Embryonic facial prominence (tissue), 1 donor: Measurements from ENCODE around the gene NMU.
"Not testable (repeated sequence)": the region's sequence is repeated elsewhere in the genome, so short reads cannot be mapped to it uniquely, and the experiment has no call there.

Source experiments
- DNase-seq: peaks from one replicate; pipeline ENCODE4 v3.0.0-alpha.2; 2016; ENCODE audit errors: extremely low spot score

NMU gene

GRCh38 chr4:55560096-55560495, 76.0 kb downstream of the NMU start:
- no peak for DNase-seq

- DNase-seq, result no peak
These were observed 81.6 kb downstream of the NMU start for GRCh38 chr4:55554453-55555030.

GRCh38 chr4:55553441-55554201, 82.5 kb downstream of the NMU start:
- no peak for DNase-seq

GRCh38 chr4:55551964-55552363, 84.1 kb downstream of the NMU start:
- not testable (repeated sequence) for DNase-seq

- no peak for DNase-seq
These were observed 86.2 kb downstream of the NMU start for GRCh38 chr4:55549888-55550287.

- no peak for DNase-seq
These were observed 88.2 kb downstream of the NMU start for GRCh38 chr4:55547918-55548317.

- DNase-seq, result no peak
These were observed 88.7 kb downstream of the NMU start for GRCh38 chr4:55547466-55547770.

- peak; percentile 76 for DNase-seq
These were observed 89.2 kb downstream of the NMU start, which contains the start of gene CLOCK for GRCh38 chr4:55546756-55547465. Gene CLOCK, minus strand, starts transcription at chr4:55546909. Its CDS starts 64,124 bp downstream, at chr4:55482785.

GRCh38 chr4:55546506-55546755, 89.7 kb downstream of the NMU start:
- no peak for DNase-seq

- DNase-seq, result peak; percentile 71
These were observed 90.2 kb downstream of the NMU start for GRCh38 chr4:55545641-55546505.
